Activated T-cell treated with anti-CD3 and anti-CD28 coated beads, Interleukin-2, amount 50 U/mL, for 1 hour (primary cell): ENCODE data around the gene SHANK1.
A peak's percentile ranks its signal among the peaks of the same experiment; 100 is the strongest.

Experiments used
- DNase-seq: peaks from one replicate; pipeline ENCODE4 v3.0.0-alpha.2; 2020

The SHANK1 gene

GRCh38 chr19:50678323-50678722 lies 41.3 kb downstream of the SHANK1 start:
- DNase-seq = no peak

DNA sequence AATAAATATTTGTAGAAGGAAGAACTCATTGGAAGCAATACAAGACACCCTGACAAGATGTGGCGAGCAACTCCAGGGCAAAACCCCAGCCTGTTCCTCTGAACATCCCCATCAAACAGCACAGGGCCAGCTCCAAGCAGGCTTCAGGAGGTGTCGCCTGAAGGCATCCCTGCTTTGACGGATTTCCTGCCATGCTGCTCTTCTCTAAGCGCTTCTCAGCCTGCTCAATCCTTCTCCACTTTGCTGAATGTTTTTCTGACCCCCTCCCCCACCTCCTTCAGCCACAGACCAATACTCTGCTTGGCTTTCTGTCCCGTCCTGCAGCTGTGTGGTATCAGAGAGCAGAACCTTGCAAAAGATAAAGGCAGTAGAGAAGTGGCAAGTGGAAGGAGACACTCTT lies 42.0 kb downstream of the SHANK1 start:
- no peak for DNase-seq

DNA sequence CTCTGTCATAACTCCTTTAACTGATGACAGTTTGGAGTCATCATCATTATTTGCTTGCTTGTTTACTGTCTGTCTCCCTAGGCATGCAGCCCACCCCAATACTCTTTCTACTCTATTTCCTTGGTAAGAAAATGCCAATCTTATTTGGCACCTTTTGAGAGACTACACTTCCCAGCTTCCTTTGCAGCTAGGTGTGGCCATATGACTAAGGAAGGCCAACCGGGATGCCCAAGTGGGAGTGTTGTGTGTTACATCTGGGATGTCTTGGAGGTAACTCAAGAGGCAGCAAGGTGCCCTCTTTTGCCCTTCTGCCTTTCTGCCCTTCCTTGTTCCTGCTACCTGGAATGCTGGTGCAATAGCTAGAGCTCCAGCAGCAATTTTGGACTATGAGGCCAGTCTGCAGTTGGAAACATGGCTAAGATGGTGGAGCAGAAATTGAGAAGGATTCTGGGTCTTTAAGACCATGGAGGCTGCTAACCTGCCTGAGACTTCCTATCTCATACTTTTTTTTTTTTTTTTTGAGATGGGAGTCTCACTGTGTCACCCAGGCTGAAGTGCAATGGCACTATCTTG lies 42.9 kb downstream of the SHANK1 start:
- DNase-seq = no peak

DNA sequence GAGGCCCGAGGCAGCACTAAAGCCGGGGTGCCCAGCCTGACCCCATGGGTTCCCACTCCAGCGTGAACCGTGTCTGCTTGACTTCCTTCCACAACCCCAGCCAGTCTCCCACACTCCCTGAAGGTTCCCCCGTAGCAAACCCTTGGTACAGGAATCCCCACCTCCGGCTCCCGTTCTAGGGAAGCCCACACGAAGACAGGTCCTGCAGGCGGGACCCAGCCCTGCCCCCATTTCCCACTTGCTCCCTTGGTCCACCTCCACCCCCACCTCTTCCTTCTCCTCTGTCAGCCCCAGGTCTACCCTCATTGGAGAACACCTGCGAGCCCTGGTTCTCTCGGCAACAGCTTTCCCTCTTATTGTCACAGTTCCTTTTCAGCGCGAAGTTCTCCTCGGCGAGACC lies 46.5 kb downstream of the SHANK1 start:
- no peak for DNase-seq

GRCh38 chr19:50670102-50670380 lies 49.6 kb downstream of the SHANK1 start:
- DNase-seq = no peak

DNA sequence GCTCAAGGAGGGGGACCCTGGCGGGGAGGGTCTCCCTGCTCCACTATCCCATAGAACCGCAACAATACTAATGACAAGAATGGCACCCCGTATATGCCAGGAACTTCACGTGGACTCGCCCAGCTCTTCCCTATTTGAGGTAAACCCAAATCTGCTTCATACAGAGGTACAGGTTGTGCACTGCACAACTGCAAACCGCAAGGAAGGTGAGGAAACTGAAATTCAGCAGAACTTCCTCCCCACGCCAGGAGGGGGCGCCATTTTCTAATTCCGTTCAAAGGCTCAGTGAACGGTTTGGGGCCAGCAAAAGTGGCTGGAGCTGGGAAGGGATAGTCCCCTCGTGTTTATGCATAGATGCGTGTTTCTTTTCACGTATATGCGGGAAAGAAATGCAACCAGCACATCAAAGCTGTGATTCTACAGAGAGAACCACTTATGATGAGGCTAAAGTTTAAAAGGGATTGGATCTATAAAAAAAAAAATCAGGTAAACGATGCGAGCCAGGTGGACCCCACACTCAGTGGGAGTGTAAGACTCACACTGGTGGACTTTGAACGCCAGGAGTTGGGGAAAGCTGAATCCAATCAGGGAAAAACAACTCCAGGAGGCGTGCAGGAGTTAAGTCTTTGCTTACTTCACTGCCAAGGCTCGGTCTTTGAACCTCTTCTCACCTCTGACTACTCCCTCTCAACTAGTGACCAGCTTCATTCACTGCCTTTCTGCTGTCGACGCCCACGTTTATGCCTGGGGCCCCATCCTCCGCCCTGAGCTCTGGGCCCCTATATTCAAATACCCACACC lies 50.1 kb downstream of the SHANK1 start:
- peak; percentile 41 for DNase-seq

- no peak for DNase-seq
Observed at GRCh38 chr19:50668879-50669278, 50.7 kb downstream of the SHANK1 start.

DNA sequence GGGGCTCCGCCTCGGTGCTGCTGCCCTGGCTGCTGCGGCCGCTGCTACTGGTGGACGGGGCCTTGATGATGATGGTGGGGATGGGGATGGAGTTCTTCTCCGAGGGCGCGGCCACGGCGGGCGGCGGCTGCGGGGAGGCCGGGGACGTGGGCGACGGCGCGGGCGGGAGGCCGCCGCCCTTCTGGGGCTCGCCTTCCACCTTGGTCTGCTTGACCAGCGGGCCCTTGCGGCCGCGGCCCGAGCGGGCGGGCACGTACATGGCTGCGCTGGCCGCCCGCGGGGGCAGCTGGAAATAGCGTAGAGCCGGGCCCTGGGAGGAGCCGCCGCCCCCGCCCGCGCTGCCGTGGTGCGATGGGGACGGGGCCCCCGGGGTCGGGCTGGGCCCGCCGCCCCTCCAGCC lies 51.2 kb downstream of the SHANK1 start:
- DNase-seq = no peak

GRCh38 chr19:50667759-50668231 lies 51.8 kb downstream of the SHANK1 start:
- DNase-seq = no peak

DNA sequence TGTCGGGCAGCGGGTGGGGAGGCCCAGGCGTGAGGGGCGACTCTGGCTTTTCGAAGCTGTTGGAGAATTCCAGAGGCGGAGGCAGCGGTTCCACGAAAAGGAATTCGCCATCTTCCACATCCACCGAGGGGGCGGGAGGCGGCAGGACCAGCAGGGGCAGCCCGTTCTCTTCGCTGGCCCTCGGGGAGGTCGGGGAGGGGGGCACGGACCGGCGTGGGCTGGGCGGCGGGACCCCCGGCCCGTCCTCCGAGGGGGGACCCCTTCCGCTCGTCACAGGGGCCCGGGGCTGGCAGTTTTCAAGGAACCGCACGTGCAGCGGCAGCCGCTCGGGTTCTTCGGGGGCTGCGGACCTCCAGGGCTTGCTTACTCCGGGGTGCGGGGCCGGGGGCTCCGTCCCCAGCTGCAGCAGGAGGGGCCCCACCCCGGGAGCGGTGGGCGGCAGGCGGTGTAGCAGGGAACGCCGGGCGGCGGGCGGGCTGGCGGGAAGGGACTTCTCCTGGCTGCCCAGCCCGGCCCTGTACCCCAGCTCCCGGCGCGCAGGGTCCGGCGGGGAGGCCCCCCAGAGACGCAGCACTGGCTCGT lies 52.3 kb downstream of the SHANK1 start:
- no peak for DNase-seq

- DNase-seq = no peak
Observed at GRCh38 chr19:50666346-50667176, 53.0 kb downstream of the SHANK1 start.

DNA sequence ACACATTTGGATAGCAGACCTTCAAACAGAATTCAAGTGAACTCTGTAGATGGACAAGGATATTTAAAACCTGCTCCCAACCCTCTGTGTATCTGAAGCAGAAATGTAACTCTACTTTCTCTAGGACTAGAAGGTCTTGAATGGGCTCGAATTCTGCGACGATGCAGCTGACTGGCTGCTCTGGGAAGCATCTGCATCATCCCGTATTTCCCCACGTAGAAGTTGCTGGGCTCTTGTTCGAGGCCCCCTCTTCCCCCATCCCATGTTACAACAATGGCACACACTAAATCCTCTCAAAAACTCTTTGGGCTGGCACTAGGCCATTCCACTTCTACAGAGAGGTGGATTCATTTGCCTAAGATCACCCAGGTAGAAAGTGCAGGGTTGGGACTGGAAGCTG lies 55.4 kb downstream of the SHANK1 start:
- no peak for DNase-seq

DNA sequence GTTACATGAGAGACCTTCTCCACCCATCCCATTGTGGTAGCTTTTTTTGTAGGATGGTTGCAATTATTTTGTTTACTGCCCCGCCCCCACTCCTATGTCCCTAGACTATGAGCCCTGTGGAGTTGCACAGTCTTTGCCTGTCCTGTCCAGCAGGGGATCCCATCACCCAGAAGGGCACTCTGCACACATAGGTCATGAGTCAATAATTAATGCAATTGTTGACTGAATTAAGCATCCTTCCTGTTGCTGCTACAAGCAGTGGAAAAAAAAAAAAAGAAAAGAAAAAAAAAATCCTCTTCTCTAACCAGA lies 56.2 kb downstream of the SHANK1 start:
- DNase-seq = no peak

DNA sequence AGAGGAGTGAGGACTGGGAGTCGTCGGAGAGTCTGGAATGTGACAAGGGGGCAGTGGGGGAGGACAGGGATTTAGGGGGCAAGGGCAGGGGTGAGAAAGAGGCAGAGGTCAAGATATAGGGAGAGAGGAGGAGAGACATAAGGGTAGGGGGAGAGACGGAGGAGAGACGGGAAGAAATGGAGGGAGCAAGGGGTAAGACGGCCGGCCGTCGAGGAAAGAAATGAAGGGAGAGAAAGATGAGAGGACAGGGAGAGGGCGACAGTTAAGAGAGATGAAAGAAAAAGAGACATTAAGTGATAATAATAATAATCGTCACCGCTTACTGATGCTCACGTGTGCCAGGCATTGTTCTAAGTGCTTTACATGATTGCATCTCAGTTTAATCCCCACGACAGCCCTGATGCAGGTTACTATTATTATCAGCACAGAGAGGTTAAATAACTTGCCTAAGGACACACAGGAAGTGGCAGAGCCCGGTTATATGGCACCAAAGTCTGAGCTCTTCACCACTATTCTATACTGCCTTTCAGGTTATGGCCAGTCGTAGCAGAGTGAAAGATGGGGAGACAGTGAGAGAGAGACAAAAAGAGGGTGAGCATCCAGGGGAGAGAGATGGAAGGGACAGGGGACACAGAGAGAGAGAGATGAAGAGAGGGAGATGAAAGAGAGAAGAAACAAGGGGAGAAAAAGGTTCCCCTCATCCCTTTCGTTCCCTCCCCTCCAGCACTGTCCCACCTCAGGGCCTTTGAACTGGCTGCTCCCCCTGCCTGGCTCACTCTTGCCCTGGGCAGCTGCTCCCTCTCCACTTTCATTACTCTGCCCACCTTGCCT lies 56.7 kb downstream of the SHANK1 start:
- no peak for DNase-seq

- DNase-seq = no peak
Observed at GRCh38 chr19:50661766-50662650, 57.6 kb downstream of the SHANK1 start.

DNA sequence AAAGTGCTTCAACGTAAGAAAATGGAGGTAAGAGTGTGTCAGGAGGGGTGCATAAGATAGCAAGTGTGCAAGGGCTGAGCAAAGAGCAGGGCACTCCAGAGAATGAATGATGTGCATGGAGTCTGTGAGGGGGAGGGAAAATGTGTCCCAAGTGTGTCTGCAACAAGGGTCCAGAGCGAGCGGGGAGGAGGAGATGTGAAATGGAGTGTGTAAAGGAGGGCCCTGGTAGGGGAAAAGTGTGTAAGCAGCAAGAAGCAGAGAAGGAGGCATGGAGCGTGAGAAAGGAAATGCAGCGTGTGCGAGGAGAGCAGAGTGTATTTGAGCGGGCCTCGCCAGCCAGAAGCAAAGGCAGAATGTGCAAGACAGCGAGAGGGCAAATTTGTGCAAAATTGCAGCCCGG lies 58.6 kb downstream of the SHANK1 start:
- no peak for DNase-seq

DNA sequence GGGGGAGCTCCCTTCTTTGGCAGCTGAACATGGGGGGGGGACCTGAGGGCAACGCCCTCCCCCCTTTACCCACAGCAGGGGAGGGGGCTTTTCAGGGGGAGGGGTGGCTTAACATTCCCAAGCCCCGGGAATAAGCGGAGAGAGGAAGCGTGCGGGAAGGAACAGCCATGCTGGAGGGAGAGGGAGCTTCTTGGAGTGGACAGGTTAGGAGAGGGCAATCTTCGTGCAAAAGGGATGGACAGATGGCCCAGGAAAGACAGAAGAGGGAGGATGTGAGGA lies 59.6 kb downstream of the SHANK1 start:
- no peak for DNase-seq

- no peak for DNase-seq
Observed at GRCh38 chr19:50659318-50660087, 60.1 kb downstream of the SHANK1 start.

- peak; percentile 65 for DNase-seq
Observed at GRCh38 chr19:50658441-50659317, 60.9 kb downstream of the SHANK1 start.
